ENCODE measurements around the gene SPATA24. TPM values are rescaled to one million over a fixed set of nuclear protein-coding genes. Genes with fewer than 3 reads are reported as not detected.

Gene SPATA24
- polyA plus RNA-seq, 1 donor from 2014 or later, result 6.7 TPM

- Histone ChIP-seq H4K20me1 (ENCODE audit: insufficient read depth) (no peaks in the 10 kb centered on the region), H3K9me3 (ENCODE audit: low read length) (no peaks in the 10 kb centered on the region), H3K79me2 (replicated peaks; ENCODE audit: insufficient read depth, low read length) (no peaks in the 10 kb centered on the region), H2AFZ (ENCODE audit: low read depth, low read length) (no peak overlapping the region), H3K27me3 (ENCODE audit: insufficient read depth, low read depth, low read length) (no peaks in the 10 kb centered on the region), H3K4me2 (ENCODE audit: low read length) (no peak overlapping the region), H3K9ac (ENCODE audit: low read length) (no peak overlapping the region), H3F3A (ENCODE audit: insufficient read depth, low read length, poor library complexity, severe bottlenecking) (no peaks in the 10 kb centered on the region), H3K4me3 (ENCODE audit: low read length) (no peak overlapping the region), H3K9me2 (ENCODE audit: insufficient read depth, low read length) (no peaks in the 10 kb centered on the region), H3K36me3 (ENCODE audit: insufficient read depth, low read length) (peaks cover 4% of the 10 kb centered on the region), H3K27ac (ENCODE audit: low read length) (no peak overlapping the region)
- no peak for TF ChIP-seq RAD21 (conservative IDR thresholded peaks at IDR 0.05)
- no peak for TF ChIP-seq SMC3 (conservative IDR thresholded peaks at IDR 0.05; ENCODE audit: poor library complexity)
- TF ChIP-seq POLR2AphosphoS5 (IDR thresholded peaks at IDR 0.05), result no peak
- TF ChIP-seq, protein P1, sequence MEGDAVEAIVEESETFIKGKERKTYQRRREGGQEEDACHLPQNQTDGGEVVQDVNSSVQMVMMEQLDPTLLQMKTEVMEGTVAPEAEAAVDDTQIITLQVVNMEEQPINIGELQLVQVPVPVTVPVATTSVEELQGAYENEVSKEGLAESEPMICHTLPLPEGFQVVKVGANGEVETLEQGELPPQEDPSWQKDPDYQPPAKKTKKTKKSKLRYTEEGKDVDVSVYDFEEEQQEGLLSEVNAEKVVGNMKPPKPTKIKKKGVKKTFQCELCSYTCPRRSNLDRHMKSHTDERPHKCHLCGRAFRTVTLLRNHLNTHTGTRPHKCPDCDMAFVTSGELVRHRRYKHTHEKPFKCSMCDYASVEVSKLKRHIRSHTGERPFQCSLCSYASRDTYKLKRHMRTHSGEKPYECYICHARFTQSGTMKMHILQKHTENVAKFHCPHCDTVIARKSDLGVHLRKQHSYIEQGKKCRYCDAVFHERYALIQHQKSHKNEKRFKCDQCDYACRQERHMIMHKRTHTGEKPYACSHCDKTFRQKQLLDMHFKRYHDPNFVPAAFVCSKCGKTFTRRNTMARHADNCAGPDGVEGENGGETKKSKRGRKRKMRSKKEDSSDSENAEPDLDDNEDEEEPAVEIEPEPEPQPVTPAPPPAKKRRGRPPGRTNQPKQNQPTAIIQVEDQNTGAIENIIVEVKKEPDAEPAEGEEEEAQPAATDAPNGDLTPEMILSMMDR (IDR thresholded peaks at IDR 0.05; ENCODE audit: poor library complexity, severe bottlenecking), result no peak
- no peak for TF ChIP-seq EZH2 (IDR thresholded peaks at IDR 0.05; ENCODE audit: borderline replicate concordance, insufficient read depth, low read length, poor library complexity, severe bottlenecking)
- TF ChIP-seq EP300 (conservative IDR thresholded peaks at IDR 0.05; ENCODE audit: poor library complexity, severe bottlenecking), result no peak
- TF ChIP-seq MXI1 (conservative IDR thresholded peaks at IDR 0.05; ENCODE audit: poor library complexity, severe bottlenecking), result no peak
- TF ChIP-seq, protein P2, sequence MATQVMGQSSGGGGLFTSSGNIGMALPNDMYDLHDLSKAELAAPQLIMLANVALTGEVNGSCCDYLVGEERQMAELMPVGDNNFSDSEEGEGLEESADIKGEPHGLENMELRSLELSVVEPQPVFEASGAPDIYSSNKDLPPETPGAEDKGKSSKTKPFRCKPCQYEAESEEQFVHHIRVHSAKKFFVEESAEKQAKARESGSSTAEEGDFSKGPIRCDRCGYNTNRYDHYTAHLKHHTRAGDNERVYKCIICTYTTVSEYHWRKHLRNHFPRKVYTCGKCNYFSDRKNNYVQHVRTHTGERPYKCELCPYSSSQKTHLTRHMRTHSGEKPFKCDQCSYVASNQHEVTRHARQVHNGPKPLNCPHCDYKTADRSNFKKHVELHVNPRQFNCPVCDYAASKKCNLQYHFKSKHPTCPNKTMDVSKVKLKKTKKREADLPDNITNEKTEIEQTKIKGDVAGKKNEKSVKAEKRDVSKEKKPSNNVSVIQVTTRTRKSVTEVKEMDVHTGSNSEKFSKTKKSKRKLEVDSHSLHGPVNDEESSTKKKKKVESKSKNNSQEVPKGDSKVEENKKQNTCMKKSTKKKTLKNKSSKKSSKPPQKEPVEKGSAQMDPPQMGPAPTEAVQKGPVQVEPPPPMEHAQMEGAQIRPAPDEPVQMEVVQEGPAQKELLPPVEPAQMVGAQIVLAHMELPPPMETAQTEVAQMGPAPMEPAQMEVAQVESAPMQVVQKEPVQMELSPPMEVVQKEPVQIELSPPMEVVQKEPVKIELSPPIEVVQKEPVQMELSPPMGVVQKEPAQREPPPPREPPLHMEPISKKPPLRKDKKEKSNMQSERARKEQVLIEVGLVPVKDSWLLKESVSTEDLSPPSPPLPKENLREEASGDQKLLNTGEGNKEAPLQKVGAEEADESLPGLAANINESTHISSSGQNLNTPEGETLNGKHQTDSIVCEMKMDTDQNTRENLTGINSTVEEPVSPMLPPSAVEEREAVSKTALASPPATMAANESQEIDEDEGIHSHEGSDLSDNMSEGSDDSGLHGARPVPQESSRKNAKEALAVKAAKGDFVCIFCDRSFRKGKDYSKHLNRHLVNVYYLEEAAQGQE (IDR thresholded peaks at IDR 0.05; ENCODE audit: borderline replicate concordance), result no peak
- no peak for TF ChIP-seq TAF1 (IDR thresholded peaks at IDR 0.05; ENCODE audit: low read depth)
Observed at GRCh38 chr5:139418793-139419192, 14.9 kb upstream of the SPATA24 start.

GRCh38 chr5:139417214-139417613, 13.3 kb upstream of the SPATA24 start:
- Histone ChIP-seq H3K4me2 (ENCODE audit: low read length) (no peak overlapping the region), H3K27me3 (ENCODE audit: insufficient read depth, low read depth, low read length) (no peaks in the 10 kb centered on the region), H3K79me2 (replicated peaks; ENCODE audit: insufficient read depth, low read length) (no peaks in the 10 kb centered on the region), H3F3A (ENCODE audit: insufficient read depth, low read length, poor library complexity, severe bottlenecking) (no peaks in the 10 kb centered on the region), H4K20me1 (ENCODE audit: insufficient read depth) (no peaks in the 10 kb centered on the region), H3K9me2 (ENCODE audit: insufficient read depth, low read length) (no peaks in the 10 kb centered on the region), H2AFZ (ENCODE audit: low read depth, low read length) (no peak overlapping the region), H3K9ac (ENCODE audit: low read length) (no peak overlapping the region), H3K4me3 (ENCODE audit: low read length) (no peak overlapping the region), H3K27ac (ENCODE audit: low read length) (no peak overlapping the region), H3K9me3 (ENCODE audit: low read length) (no peaks in the 10 kb centered on the region), H3K36me3 (ENCODE audit: insufficient read depth, low read length) (peaks cover 4% of the 10 kb centered on the region)
- no peak for TF ChIP-seq RAD21 (conservative IDR thresholded peaks at IDR 0.05)
- no peak for TF ChIP-seq TAF1 (IDR thresholded peaks at IDR 0.05; ENCODE audit: low read depth)
- TF ChIP-seq EP300 (conservative IDR thresholded peaks at IDR 0.05; ENCODE audit: poor library complexity, severe bottlenecking), result no peak
- TF ChIP-seq POLR2AphosphoS5 (IDR thresholded peaks at IDR 0.05), result no peak
- TF ChIP-seq, protein P2 (IDR thresholded peaks at IDR 0.05; ENCODE audit: borderline replicate concordance), result no peak
- TF ChIP-seq MXI1 (conservative IDR thresholded peaks at IDR 0.05; ENCODE audit: poor library complexity, severe bottlenecking), result no peak
- TF ChIP-seq, protein P1 (IDR thresholded peaks at IDR 0.05; ENCODE audit: poor library complexity, severe bottlenecking), result no peak
- no peak for TF ChIP-seq EZH2 (IDR thresholded peaks at IDR 0.05; ENCODE audit: borderline replicate concordance, insufficient read depth, low read length, poor library complexity, severe bottlenecking)
- no peak for TF ChIP-seq SMC3 (conservative IDR thresholded peaks at IDR 0.05; ENCODE audit: poor library complexity)

Data from neural cell (in vitro differentiated cells).